ENCODE data around the gene NOX3.

DNA sequence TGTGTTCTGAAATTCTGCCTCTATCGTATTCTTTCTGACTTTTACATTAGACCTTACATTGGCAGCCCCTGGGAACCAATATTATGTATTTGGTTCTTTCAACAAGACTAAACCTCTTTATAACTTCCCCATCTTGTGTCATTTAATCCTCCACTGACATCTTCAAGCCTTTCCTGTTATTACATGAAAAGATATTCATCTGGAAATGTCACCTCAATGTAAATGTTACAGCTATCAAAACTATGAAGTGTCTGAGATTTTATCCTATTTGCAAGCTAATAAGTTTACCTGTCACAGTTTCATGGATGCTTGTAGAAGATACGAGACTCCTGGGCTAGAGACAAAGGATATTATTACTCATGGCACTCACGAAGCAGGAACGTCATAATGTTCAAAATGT lies 43.9 kb upstream of the NOX3 start:
- TF ChIP-seq, protein P1, sequence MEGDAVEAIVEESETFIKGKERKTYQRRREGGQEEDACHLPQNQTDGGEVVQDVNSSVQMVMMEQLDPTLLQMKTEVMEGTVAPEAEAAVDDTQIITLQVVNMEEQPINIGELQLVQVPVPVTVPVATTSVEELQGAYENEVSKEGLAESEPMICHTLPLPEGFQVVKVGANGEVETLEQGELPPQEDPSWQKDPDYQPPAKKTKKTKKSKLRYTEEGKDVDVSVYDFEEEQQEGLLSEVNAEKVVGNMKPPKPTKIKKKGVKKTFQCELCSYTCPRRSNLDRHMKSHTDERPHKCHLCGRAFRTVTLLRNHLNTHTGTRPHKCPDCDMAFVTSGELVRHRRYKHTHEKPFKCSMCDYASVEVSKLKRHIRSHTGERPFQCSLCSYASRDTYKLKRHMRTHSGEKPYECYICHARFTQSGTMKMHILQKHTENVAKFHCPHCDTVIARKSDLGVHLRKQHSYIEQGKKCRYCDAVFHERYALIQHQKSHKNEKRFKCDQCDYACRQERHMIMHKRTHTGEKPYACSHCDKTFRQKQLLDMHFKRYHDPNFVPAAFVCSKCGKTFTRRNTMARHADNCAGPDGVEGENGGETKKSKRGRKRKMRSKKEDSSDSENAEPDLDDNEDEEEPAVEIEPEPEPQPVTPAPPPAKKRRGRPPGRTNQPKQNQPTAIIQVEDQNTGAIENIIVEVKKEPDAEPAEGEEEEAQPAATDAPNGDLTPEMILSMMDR (IDR thresholded peaks at IDR 0.05), result no peak
- TF ChIP-seq POLR2AphosphoS5 (IDR thresholded peaks at IDR 0.05) (no peak), POLR2A (IDR thresholded peaks at IDR 0.05) (no peak)
